Islet of Langerhans (tissue), 1 donor: ENCODE measurements around the gene PKP1.

Experiments
- FAIRE-seq: peaks from one replicate; lab custom pipeline; 2011; peaks lifted over from hg19 to GRCh38; lab: Jason Lieb, UNC

Gene PKP1

DNA sequence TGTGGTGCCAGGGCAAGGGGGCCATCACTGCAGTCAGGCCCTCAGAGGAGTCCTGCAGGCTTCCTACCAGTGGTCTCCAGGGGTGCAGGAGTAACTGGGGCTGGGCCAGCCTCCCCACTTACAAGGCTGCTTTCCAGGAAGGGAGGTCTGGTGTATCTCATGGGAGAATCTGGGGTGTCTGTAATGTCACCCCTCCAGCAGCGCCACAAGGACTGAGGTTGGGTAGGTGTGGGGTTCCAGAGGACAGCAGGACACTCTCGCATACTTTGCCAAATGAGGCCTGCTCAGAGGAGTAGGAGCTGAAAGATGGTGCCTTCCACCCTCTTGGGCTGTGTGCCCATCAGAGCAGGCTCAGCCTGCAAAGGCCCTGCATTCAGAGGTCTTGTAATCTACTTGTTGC lies 47.2 kb downstream of the PKP1 start:
- no peak for FAIRE-seq

DNA sequence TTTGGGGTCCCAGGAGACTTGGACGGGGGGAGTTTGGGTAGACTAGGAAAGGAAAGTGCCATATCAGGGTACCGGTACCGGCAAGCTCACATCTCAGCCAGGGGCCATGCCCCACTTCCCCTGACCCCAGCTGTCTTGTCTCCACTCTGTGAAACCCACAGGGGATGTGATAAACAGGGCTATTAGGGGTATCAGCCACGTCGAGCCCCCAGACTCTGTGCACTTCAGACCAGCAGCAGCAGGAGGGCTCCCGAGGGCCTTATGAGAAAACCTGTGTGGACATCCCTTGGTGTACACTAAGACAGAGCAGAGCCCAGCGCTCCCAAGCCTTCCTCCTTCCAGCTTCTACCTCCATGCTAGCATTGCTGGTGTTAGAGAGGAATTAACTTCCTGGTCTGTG lies 47.9 kb downstream of the PKP1 start:
- no peak for FAIRE-seq

DNA sequence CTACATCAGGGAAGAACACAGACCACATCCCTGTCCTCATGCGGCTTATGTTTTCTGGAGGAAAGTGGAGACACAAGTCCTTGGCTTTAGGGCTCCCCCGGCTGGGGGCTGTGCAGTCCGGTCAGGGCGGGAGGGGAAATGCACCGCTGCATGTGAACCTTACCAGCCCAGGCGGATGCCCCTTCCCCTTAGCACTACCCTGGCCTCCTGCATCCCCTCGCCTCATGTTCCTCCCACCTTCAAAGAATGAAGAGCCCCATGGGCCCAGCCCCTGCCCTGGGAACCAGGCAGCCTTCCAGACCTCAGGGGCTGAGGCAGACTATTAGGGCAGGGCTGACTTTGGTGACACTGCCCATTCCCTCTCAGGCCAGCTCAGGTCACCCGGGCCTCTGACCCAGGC lies 48.7 kb downstream of the PKP1 start:
- FAIRE-seq, result no peak

DNA sequence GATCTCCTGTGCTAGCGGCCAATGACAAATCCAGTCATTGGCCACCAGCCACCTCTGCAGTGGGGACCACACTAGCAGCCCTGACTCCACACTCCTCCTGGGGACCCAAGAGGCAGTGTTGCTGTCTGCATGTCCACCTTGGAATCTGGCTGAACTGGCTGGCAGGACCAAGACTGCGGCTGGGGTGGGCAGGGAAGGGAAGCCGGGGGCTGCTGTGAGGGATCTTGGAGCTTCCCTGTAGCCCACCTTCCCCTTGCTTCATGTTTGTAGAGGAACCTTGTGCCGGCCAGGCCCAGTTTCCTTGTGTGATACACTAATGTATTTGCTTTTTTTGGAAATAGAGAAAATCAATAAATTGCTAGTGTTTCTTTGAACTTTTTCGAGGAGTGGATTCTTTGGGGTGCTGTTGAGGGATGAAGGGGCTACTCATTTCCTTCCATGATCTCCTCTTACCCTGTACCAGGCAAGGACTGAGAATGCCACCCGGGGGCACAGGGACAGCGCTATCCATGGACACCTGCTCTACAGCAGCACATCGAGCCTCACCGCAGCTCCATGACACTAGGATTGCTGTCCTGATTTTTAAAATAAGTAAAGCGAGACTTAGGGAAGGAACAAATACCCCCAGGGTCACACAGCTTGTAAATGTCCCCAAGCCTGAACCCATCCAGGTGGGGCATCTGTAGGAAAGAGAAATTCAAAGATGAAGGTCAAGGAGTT lies 49.5 kb downstream of the PKP1 start:
- no peak for FAIRE-seq

DNA sequence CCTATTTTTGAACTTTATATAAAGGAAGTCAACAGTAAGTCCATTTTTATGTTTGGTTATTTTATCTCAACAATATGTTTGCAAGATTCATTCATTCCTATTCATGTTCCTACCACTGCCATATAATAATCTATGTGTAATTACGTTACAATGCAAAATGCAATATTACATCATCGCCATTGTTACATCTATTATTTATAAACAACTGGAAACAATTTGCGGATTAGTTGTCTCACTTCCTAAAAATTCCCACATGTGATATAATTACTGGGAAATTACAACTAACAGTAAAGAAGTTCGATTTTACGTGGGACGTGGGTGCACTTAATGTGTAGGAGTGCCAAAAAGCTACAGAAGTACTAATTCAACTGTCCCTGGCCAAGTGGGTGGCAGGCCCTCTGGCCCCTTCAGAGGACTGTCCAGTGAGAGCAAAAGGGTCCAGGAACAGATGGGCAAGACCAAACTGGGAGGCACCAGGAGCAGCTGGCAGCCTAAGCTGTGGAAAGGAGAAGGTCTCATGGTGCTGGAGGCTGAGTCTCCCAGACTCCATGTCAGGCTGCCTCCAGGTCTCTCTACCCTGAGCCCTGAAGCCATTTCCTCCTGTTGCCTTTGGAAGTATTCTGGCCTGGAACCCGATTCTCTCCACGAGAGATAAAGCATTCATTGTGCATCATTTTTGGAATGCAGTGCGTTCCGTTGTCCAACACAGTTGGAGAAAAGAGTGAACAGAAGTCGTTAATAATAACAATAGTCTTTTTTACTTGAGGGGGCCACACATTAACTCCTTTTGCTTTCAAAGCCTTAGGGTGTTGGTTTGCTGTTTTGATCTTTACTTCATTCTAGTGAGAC lies 51.2 kb downstream of the PKP1 start:
- FAIRE-seq, result no peak

DNA sequence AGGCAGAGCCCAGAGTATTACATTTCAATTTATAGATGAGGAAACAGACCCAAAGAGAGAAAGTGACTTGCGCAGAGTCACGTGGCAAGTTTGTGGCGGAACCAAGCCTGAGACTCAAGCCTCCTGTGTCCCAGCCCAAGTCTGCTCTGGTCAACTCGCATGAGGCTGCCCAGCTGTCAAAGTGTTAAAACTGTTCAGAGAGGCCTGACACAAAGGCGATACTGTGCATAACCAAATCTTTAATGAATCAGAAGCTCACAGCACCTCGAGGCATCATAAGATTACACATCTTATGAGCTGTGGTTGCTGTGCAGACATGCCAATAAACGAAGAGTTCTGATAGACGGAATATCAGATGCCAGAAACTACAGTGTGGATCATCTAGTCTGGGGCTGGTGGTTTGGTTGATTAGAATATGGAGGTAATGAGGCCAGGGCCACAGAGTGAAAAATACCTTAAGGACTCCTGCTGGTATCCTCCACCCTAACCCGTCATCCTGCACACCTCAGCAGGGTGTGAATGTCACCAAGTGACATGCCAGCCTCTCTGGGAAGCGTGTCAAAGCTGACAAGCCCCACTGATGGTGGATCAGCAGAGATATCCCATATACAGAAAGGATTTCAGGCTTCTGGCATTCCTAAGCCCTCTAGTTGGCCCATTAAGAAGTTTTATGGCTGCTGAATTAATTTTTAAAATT lies 52.0 kb downstream of the PKP1 start:
- FAIRE-seq, result no peak

DNA sequence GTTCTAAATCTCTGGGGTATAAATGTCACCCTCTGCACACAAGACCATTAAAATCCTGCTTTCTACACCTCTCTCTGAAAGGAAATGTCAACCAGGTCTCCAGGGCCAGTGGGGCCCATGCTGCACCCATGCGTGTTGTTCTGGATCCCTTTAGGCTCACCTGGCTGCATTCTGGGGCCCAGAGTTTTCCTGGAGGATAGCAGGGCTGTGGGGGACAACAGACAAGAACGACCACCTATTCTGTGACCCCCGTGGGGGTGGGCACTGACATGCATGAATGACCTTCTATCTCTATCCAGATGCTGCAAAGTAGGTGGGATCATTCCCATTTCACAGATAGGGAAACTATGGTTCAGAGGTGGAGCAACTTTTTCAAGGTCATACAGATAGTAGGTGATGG lies 52.6 kb downstream of the PKP1 start:
- FAIRE-seq, result no peak

DNA sequence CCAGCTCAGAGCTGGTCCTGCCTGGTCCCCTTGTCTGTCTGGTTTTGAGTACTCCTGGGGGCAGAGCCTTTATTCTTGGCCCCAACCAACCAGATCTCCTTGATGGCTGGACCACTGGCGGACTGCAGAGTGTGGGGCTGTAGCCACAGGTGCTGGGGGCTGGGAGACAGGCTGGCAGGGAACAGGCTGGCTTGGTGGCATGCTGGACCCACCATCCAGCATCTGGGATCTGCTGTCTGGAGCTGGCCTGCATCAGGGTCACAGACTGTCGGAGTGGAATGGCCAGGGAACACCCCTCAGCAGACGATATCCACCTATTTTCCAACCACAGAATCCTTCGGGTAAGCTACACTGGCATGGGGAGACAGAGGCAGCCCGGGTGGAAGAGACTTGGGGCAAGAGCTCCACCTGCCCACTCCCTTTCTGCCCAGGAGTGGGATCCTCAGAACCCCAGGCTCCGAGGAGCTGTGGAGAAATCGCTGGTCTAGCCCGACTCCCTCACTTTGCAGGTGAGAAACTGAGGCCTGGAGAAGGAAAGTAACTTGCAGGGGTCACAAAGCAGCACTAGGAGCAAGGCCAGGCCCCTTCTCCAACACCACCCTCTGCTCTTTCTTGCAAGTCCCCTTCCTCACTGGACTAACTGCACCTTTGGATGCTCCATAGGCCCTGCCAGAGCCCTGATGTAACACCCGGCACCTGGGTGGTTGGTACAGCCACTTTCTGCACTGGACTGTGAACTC lies 53.6 kb downstream of the PKP1 start:
- FAIRE-seq, result no peak

DNA sequence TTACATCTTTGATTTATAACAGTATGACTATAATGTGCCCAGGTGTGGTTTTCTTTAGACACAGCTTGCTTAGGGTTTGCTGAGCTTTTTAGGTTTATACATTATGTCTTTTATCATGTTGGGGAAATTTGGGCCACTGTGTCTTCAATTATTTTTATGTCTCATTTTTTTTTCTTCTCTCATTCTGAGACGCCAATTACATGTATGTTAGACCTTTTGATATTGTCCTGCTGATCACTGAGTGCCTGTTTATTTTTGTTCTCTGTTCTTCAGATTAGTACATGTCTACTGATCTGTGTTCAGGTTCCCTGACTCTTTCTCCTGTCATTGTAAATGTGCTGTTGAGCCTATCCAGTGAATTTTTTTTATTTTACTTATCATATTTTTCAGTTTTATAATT lies 58.1 kb downstream of the PKP1 start:
- no peak for FAIRE-seq

DNA sequence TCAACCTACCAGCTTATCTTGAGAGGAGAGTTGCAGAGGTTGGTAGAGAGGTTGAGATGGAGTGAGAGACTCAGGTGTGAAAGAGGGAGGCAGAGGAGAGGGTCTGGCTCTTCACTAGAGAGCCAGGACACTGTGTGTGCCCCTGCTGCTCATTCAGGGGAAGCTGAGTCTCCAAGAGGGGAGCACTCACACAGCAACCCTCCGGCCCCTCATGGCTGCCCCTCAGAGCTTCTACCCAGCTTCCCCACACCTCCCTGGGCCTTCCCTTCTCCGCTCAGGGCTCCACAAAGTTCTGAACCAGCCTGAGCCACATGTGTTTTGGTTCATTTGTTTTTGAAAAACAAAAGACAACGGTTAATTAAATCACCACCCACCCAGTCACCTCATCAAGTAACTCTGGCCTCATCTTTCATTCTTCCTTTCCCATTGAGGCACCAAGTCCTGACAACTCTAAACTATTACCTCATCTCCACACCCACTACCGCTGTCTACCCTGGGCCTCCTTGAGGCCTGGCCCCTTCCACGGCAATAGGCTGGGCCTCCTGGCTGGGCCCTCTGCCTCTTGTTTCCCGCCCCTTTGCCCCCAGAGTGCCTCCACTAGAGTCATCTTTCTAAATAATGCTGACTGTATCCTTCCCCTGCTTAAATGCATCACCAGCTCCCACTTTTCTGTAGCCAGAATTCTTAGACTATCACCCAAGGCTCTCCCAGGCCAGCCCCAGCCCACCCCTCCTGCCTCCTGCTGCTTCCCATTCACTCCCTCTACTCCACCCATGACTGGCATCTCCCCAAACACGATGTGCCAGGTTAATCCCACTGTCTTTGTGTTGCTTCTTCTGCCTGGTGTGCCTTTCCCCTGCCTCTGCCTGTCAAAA lies 61.1 kb downstream of the PKP1 start:
- FAIRE-seq, result no peak

DNA sequence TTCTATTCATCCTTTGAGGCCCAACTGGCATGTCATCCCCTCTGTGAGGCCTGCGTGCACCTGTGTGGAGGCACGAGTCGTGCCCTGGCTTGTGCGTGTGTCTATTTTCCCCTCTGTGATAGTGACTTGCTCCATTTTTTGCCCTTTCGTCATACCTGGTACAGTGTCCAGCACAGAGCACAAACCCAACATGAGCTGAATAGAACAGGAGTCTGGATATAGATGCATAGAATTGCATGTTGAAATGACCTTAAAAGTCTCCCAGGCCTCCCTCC lies 61.7 kb downstream of the PKP1 start:
- FAIRE-seq, result no peak

DNA sequence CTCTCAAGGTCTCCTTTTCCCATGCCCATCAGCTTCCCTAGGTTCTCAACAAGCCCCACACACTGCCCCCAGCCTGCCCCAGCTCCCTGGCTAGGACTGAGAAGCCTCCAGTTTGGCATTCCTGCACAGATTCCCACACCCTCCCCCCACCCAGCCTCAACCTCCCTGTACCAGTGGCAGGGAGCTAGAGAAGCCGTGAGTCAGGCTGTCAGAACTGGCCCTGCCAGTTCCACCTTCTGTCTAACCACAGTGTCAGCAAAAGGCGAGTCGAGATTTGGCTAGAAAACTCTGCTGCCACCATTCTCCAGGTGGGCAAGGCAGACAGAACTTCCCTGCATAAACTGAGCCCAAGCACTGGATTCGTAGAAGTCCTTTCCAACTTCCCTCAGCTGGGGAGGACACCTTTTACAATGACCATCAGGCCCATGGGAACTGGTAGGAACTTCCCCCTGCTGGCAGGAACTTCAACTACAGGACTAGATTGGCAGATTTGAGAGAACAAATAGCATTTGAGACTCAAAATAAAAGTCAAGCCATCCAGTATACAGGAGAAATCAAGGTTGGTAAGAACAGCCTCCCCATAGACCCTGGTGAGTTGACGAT lies 63.1 kb downstream of the PKP1 start:
- FAIRE-seq, result no peak

DNA sequence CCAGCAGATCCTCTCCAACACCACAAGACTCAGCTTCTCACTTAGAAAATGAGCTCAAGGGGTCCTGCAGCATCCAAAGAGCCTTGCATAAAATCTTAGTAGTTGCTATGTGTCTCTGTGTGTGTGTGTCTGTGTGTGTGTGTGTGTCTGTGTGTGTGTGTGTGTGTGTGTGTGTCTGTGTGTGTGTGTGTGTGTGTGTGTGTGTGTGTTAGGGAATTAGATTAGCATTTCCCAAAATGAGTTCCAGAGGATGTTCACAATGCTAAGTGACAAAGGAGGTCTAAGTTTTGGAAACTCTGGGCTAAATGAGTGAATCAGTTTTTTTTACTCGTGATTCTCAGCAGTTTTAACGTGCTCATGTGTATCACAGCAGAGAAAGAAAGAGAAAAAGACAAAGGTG lies 63.7 kb downstream of the PKP1 start:
- FAIRE-seq, result no peak

DNA sequence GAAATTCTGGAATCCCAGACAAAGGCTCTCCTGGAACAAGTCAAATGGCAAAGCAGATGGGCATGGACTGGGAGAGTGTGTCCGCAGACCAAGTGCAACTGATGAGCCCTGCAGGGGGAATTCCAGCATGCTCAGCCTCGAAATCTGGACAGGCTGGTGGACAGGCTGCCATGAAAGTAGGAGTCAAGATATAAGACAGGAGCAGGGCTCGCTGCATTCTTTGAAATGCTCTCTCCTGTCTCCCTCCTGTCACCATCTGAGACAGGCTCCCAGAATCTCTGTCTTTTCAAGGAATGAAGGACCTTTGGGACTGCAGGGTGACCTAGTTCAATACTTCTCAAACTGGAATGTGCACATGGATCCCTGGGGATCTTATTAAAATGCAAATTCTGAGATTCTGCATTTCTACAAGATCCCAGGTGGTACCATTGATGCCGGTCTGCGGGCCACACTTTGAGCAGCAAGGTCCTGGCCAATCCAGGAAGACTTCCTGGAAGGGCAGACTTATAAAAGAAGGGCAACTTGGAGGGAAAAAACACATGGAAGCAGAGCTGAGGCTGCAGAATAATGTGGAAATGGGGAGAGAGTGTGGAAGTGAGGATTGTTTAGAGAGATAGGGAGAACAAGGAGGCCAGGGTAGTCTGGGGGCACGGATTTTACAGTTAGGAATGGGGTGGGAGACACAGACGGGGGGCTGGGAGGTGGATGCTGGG lies 64.3 kb downstream of the PKP1 start:
- FAIRE-seq, result no peak

DNA sequence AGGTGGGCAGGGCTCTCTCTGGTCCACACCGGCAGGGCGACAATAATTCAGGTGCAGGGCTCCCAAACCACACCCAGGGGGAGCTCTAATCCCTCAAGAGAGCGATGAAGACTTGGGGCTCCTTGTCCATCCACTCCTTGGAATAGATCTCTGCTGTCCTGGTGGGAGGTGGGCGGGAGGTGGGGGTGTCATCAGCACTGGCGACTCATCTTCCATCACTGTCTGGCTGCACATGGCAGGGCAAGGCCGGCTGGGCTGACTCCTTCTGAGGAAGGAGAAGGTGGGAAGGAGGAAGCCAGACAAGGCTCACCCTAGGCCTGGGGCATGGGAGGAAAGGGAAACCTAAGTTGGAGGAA lies 64.9 kb downstream of the PKP1 start:
- no peak for FAIRE-seq

DNA sequence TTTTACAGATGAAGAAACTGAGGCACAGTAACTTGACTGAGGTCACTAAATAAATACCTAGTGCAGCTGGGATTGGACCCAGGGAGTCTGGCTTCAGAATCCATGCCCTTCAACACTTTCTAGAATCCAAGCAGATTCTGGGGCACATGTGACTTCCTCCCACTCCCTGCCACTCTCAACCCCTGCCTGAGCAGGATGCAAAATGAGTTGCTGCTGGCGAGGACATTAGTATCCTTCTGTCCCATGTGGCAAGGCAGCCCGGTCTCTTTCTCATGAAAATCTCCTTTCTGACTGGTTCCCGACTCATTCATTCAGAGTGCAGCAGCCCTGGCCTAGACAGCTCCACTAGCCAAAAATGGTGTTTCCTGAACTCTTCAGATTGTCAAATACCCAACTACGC lies 65.8 kb downstream of the PKP1 start:
- no peak for FAIRE-seq

DNA sequence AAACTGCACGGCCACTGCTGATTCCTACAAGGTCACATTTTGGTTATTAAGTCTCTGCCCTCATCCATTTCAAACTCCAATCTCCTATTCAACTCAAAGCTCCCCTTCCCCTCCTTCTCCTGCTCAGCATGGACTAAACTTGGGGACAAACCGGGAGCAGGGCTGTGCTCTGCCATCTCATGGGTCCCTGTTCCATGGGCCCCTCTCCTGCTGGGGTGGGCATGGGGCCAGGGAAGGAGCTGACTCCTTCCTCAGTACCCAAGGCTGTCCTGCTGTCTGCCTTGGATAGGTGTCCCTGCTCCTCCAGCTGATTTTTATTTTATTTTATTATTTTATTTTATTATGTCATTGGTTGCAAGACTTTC lies 67.0 kb downstream of the PKP1 start:
- FAIRE-seq, result no peak

DNA sequence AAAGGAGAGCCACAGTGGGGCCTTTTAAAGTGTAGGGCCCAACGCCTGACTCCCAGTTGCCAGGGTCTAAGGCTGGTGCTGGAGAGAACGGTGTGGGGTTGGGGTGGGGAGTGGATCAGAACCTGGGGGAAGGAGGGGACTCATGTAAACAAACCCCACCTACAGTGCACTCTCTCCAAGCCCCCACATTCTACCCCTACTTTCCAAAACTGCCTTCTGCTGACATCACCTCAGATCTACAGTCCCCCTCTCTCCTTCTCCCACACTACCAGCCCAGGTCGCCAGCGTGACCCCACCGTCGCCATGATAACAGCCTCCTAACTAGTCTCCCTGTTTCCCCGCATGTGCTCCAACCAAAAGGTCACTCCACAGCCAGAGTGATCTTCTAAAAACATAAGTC lies 67.6 kb downstream of the PKP1 start:
- no peak for FAIRE-seq

DNA sequence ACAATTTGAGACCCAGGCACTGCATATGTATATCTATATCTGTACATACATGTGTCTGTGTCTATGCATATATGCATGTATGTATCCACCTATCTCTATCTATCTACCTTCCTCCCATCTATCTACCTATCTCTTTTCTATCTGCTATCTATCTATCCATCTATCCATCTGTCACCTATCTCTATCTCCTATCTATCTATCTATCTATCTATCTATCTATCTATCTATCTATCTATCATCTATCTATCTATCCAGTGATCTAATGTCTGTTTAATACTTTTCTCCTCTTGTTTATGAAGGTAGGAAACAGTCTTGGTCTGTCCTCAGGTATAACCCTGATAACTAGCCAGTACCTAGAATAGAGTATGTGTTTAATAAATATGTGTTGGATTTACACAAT lies 68.3 kb downstream of the PKP1 start:
- FAIRE-seq, result no peak

DNA sequence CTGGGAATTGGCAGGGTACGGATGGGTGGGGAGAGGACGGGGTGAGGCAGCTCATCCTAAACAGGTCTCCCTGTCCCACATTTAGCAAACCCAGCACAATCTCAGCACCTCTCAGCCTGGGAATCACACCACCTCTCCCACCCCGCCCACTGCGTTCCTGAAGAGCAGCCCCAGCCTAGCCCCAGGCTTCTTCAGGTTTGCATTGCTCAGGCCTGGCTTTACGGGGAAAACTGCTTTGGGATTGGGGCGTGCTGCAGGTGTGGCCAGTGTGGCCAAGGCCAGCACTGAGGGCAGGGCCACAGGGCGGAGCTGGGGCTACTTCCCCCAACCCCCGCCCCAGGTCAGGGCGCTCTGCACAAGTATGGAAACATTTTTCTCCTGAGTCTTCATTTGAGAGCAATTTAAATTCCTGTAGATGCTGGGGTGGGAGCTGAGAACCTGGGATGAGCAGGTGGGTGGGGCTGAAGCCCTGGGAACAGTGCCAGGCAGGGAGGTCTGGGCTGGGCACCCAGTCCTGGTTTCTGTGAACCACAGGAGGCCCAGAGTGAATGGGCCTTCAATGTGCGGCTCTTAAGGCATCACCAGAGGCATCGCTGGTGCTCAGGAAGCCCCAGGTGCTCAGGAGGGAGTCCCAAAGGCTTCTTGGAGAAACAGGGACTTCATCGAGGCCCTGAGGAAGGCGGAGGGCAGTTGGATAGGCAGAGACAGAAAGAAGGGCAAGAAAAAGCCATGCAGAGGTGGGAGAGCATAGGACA lies 70.1 kb downstream of the PKP1 start:
- no peak for FAIRE-seq
